HepG2 (cell line): ENCODE data around the gene KIF3A. TPM values are rescaled to one million over a fixed set of nuclear protein-coding genes. Genes with fewer than 3 reads are reported as not detected.

Source experiments
- ATAC-seq: fragments of 200-7000 bp; cut with Tn5 transposase; 3 replicates; pipeline ENCODE4 v1.9.1; 2020; ENCODE audit warnings: mild to moderate bottlenecking, moderate library complexity
- BruUV-seq: library from RNA; stranded (reverse); fragments of 400-500 nt; replicated peaks from 2 replicates; lab custom pipeline; 2021; lab: Mats Ljungman, UMichigan
- CTCF ChIA-PET: fragments of 300-600 bp; formaldehyde crosslinking; extraction: SDS; loops from one replicate; lab custom pipeline; 2021; ENCODE audit warnings: low total read pairs, inconsistent platforms, low intra/inter-chr PET ratio; lab: Yijun Ruan, JAX
- POLR2A ChIA-PET: fragments of 350-600 bp; sonication (Branson Sonifier 250); formaldehyde crosslinking; loops from one replicate; lab custom pipeline; 2020; ENCODE audit warnings: antibody characterized with exemption, inconsistent platforms; lab: Yijun Ruan, JAX
- DNase-seq: peaks from one replicate; pipeline ENCODE4 v3.0.0-alpha.2; 2015; ENCODE audit warnings: low spot score
- FAIRE-seq: peaks from 3 replicates; lab custom pipeline; 2011; peaks lifted over from hg19 to GRCh38; lab: Jason Lieb, UNC
- H2AFZ ChIP-seq: one replicate; pipeline ENCODE4 v1.6.1; 2011; ENCODE audit warnings: low read length, inconsistent platforms
- H3K27ac ChIP-seq: fragments of 300-600 bp; 3 replicates; pipeline ENCODE4 v1.8.0; 2011; ENCODE audit warnings: mixed run types, mild to moderate bottlenecking, mixed read lengths, low read length, inconsistent platforms; ENCODE audit not compliant: insufficient read depth; ENCODE audit errors: extremely low read length
- H3K27me3 ChIP-seq, 2 experiments: fragments of 200-600 bp in 1 of 2; 2 replicates in 1 of 2; 3 replicates in 1 of 2; pipeline versions ENCODE4 v1.6.0 to v1.8.0; 2011; ENCODE audit warnings: low read length in 2 of 2, mild to moderate bottlenecking in 2 of 2, moderate library complexity in 2 of 2, inconsistent platforms in 1 of 2; ENCODE audit not compliant: insufficient read depth in 2 of 2, control insufficient read depth in 1 of 2
- H3K36me3 ChIP-seq, 2 experiments: fragments of 200-600 bp in 1 of 2; replicated peaks in 1 of 2; 2 replicates in 1 of 2; 3 replicates in 1 of 2; pipeline versions ENCODE4 v1.5.1 to v1.8.0; 2011; ENCODE audit warnings: low read length in 2 of 2, inconsistent platforms in 1 of 2; ENCODE audit not compliant: insufficient read depth in 2 of 2, control insufficient read depth in 1 of 2
- H3K4me1 ChIP-seq: 2 replicates; pipeline ENCODE4 v1.5.1; 2012; ENCODE audit warnings: low read length, inconsistent platforms; ENCODE audit not compliant: insufficient read depth
- H3K4me2 ChIP-seq: 2 replicates; pipeline ENCODE4 v1.6.0; 2011; ENCODE audit warnings: low read depth, low read length, inconsistent platforms
- H3K4me3 ChIP-seq, 3 experiments: fragments of 200-600 bp in 1 of 3; sonication (generic), shearing (Covaris generic) in 1 of 3; replicated peaks in 1 of 3; 2 replicates each; pipeline ENCODE4 v1.5.1; 2011 to 2016; ENCODE audit warnings: low read length in 3 of 3, inconsistent platforms in 2 of 3, low read depth in 2 of 3, mild to moderate bottlenecking in 2 of 3, control low read depth in 1 of 3, mixed read lengths in 1 of 3; ENCODE audit not compliant: insufficient read depth in 1 of 3
- H3K79me2 ChIP-seq: one replicate; pipeline ENCODE4 v1.6.1; 2011; ENCODE audit warnings: low read length, inconsistent platforms; ENCODE audit not compliant: insufficient read depth
- H3K9ac ChIP-seq: 2 replicates; pipeline ENCODE4 v1.6.0; 2011; ENCODE audit warnings: mild to moderate bottlenecking, low read depth, low read length, inconsistent platforms; ENCODE audit not compliant: insufficient read depth
- H3K9me3 ChIP-seq: 2 replicates; pipeline ENCODE4 v1.5.1; 2012; ENCODE audit warnings: mild to moderate bottlenecking, low read length
- H4K20me1 ChIP-seq: 2 replicates; pipeline ENCODE4 v1.6.0; 2011; ENCODE audit warnings: inconsistent platforms, mild to moderate bottlenecking, low read length, moderate library complexity; ENCODE audit not compliant: insufficient read depth
- AFF4 ChIP-seq: sonication (generic); formaldehyde crosslinking; IDR thresholded peaks from 2 replicates; pipeline ENCODE4 v1.4.0; 2020; ENCODE audit warnings: missing genetic modification reagents
- DNMT3B ChIP-seq: conservative IDR thresholded peaks from 2 replicates; pipeline ENCODE4 v1.6.1; 2016; ENCODE audit warnings: missing biosample characterization, control low read depth
- E2F1 ChIP-seq: sonication (generic); formaldehyde crosslinking; IDR thresholded peaks from 2 replicates; pipeline ENCODE4 v1.5.0; 2020; ENCODE audit warnings: missing genetic modification reagents
- HNRNPK ChIP-seq: fragments of 200-400 bp; formaldehyde crosslinking; IDR thresholded peaks from 2 replicates; pipeline ENCODE4 v1.6.1; 2018; ENCODE audit warnings: low read length, low read depth, moderate library complexity, mild to moderate bottlenecking; ENCODE audit not compliant: poor library complexity, severe bottlenecking
- MAZ ChIP-seq, 2 experiments: sonication (generic) in 1 of 2; formaldehyde crosslinking in 1 of 2; IDR thresholded peaks; 2 replicates each; pipeline versions ENCODE4 v1.5.0 to v1.6.1; 2012 to 2020; ENCODE audit warnings: low read depth in 2 of 2, mild to moderate bottlenecking in 2 of 2, borderline replicate concordance in 1 of 2, improper control_type of control experiment in 1 of 2, low read length in 1 of 2, missing genetic modification reagents in 1 of 2, moderate library complexity in 1 of 2
- PRPF4 ChIP-seq: fragments of 200-400 bp; formaldehyde crosslinking; IDR thresholded peaks from 2 replicates; pipeline ENCODE4 v1.6.1; 2016; ENCODE audit warnings: low read length, low read depth; ENCODE audit not compliant: poor library complexity, severe bottlenecking
- TEAD3 ChIP-seq: optimal IDR thresholded peaks from 2 replicates; pipeline ENCODE3; 2016; ENCODE audit warnings: borderline replicate concordance
- THAP9 ChIP-seq: sonication (generic); formaldehyde crosslinking; IDR thresholded peaks from 2 replicates; pipeline ENCODE4; 2020; ENCODE audit warnings: missing genetic modification reagents, mild to moderate bottlenecking, borderline replicate concordance
- ZNF101 ChIP-seq: sonication (generic); formaldehyde crosslinking; IDR thresholded peaks from 2 replicates; pipeline ENCODE4 v1.4.0; 2020; ENCODE audit warnings: mild to moderate bottlenecking, low read depth, missing genetic modification reagents, borderline replicate concordance
- ZNF251 ChIP-seq: sonication (generic); formaldehyde crosslinking; IDR thresholded peaks from 2 replicates; pipeline ENCODE4 v1.9.0; 2021; ENCODE audit warnings: mild to moderate bottlenecking, missing genetic modification reagents
- ZNF782 ChIP-seq: sonication (generic); formaldehyde crosslinking; IDR thresholded peaks from 2 replicates; pipeline ENCODE4 v1.4.0; 2020; ENCODE audit warnings: missing genetic modification reagents, mild to moderate bottlenecking, borderline replicate concordance
- ZZZ3 ChIP-seq: sonication (generic); formaldehyde crosslinking; IDR thresholded peaks from 2 replicates; pipeline ENCODE4 v1.4.0; 2020; ENCODE audit warnings: missing genetic modification reagents, mild to moderate bottlenecking, borderline replicate concordance
- WGBS: methylation state at CpG from one replicate; pipeline ENCODE4 v1.1.6; 2017; ENCODE audit warnings: low lambda C conversion rate; 5-methylcytosine and 5-hydroxymethylcytosine counted together
- in situ Hi-C: cut with HindIII; loops from 2 replicates; pipeline ENCODE4 v1.10.0; 2017; ENCODE audit warnings: low pct_unique_long_range_greater_than_20kb; ENCODE audit not compliant: extremely low pct_ligation_motif_present
- intact Hi-C: fragments of 100-400 bp; cut with micrococcal nuclease; formaldehyde crosslinking; loops from one replicate; pipeline ENCODE4 v1.10.0; 2022; ENCODE audit not compliant: unreplicated experiment
- polyA plus RNA-seq, 8 experiments: library from polyadenylated mRNA; depleted of rRNA in 3 of 8; stranded (reverse) in 7 of 8; unstranded in 1 of 8; fragments of >200 nt; fragmentation: Illumina TruSeq in 4 of 8; extraction: Trizol in 4 of 8; gene quantifications; 2 replicates each; pipeline versions ENCODE4 v1.2.1 to v1.2.3, GENCODE V29; 2011 to 2016; ENCODE audit warnings: low read depth in 4 of 8, missing spikeins in 1 of 8, mixed read lengths in 1 of 8; ENCODE audit not compliant: insufficient read depth in 1 of 8
- total RNA-seq, 5 experiments: library from RNA; depleted of rRNA; stranded (reverse); fragments of >200 nt; fragmentation: Illumina TruSeq; extraction: Trizol; gene quantifications; 2 replicates each; pipeline ENCODE4 v1.2.3, GENCODE V29; 2016; ENCODE audit warnings: low read depth in 1 of 5

KIF3A gene
- total and polyA plus RNA-seq, 2 of the 13 experiments (the other 11 are each of a cell fraction or from before 2014, with no cell fraction given), result 2.3 to 8.4 TPM

- no peaks in the 10 kb centered on the region for H3K9me3 ChIP-seq
- CTCF ChIA-PET, result no interaction called here
- peaks cover 57% of the 10 kb centered on the region for H3K4me1 ChIP-seq
- DNase-seq (no peak), ATAC-seq (no peak), FAIRE-seq (no peak)
- H3K4me3 ChIP-seq, result no peak overlapping the region
- POLR2A ChIA-PET, result interaction anchor here (1.8 kb wide), 1 partner anchor 48 kb away, joined by 6 read pairs; no protein-coding TSS in a partner anchor
- no peaks in the 10 kb centered on the region for H4K20me1 ChIP-seq
- peak overlapping the region; percentile 47; the same call in 1 of the 2 replicates for H3K4me2 ChIP-seq
- H3K27ac ChIP-seq, result peak overlapping the region; percentile 71
- TF ChIP-seq THAP9 (CRISPR knock-in tag) (no peak), ZNF782 (no peak), DNMT3B (no peak), HNRNPK (no peak), AFF4 (CRISPR knock-in tag) (no peak), E2F1 (no peak), MAZ (IDR thresholded peaks at IDR 0.05; ENCODE audit: borderline replicate concordance, low read depth, low read length) (no peak), MAZ (CRISPR knock-in tag; IDR thresholded peaks at IDR 0.05; ENCODE audit: low read depth) (no peak), PRPF4 (no peak), TEAD3 (CRISPR knock-in tag) (no peak), ZNF101 (CRISPR knock-in tag) (no peak), ZNF251 (CRISPR knock-in tag) (no peak), ZZZ3 (no peak)
- 88% methylated on average over 7 of the region's 8 CpGs for WGBS
- no peaks in the 10 kb centered on the region for H3K27me3 ChIP-seq
- H3K79me2 ChIP-seq, result peaks cover 69% of the 10 kb centered on the region
- no peak overlapping the region for H3K9ac ChIP-seq
- in situ Hi-C loops, result loop anchor here (5.0 kb wide), 1 partner anchor 45 kb away; no protein-coding TSS in a partner anchor
- no peak overlapping the region for H2AFZ ChIP-seq
- H3K36me3 ChIP-seq, result peaks cover 0 to 4% of the 10 kb centered on the region in 2 experiments; a peak in 1 of 5 replicates
- no TSS peak for BruUV-seq
- intact Hi-C loops, result no loop called here
These were observed 35.1 kb upstream of the KIF3A start for GRCh38 chr5:132772291-132773070.
